NCI-H2227 treated with DMSO at 0.1 percent for 48 hours (cell line): ENCODE measurements around the gene B3GNT2.

ENCODE experiments used
- DNase-seq: peaks from one replicate; lab custom pipeline; 2025; lab: John Stamatoyannopoulos, UW

Gene B3GNT2

DNA sequence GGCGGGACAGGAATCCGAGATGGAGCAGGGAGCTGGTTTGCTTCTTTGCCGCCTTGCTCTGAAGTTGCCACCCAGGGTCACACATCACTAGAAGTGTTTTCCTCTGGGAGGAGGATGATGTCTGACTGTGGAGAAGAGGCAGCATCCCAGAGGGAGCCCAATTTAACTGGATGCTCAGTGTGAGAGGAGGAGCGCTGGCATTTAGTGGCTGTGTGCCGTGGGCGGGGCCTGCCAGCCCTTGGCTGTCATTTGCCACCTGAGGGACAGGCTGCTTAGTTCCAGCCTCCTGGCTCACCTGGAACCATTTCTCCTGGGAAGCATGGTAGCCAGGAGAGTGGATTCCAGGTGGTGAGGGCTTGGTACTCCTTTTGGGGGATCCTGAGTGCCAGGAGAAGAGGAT, 9.6 kb downstream of the B3GNT2 start:
- no peak for DNase-seq

DNA sequence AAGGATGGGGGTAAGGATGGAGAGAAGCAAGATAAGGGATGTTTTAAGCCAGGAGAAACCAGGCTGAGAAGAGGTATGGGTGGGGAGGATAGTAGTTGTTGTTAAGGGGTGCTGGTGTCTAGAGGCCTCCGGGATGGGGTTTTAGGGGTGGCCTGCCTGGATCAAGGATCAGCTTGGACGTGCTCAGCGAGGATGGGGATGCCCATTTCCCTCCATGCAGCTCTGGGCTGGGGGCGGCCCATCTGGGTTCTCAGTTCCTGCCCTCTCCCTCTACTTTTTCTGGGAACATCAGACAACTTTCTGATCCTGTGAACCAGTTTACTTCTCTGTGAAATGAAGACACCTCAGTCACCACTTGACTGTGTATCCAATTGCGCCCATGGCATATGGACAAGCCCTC, 10.1 kb downstream of the B3GNT2 start:
- DNase-seq, result no peak

DNA sequence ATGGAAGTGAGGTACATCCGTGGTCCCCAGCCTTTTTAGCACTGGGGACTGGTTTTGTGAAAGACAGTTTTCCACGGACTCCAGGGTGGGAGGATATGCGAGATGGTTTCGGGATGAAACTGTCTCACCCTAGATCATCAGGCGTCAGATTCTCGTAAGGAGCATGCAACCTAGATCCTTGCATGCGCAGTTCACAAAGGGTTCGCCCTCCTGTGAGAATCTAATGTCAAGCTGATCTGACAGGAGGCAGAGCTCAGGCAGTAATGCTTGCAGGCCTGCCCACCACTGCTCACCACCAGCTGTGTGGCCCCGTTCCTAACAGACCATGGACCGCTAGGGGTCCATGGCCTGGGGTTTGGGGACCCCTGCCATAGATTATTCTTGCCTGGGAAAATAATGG, 11.6 kb downstream of the B3GNT2 start:
- no peak for DNase-seq

DNA sequence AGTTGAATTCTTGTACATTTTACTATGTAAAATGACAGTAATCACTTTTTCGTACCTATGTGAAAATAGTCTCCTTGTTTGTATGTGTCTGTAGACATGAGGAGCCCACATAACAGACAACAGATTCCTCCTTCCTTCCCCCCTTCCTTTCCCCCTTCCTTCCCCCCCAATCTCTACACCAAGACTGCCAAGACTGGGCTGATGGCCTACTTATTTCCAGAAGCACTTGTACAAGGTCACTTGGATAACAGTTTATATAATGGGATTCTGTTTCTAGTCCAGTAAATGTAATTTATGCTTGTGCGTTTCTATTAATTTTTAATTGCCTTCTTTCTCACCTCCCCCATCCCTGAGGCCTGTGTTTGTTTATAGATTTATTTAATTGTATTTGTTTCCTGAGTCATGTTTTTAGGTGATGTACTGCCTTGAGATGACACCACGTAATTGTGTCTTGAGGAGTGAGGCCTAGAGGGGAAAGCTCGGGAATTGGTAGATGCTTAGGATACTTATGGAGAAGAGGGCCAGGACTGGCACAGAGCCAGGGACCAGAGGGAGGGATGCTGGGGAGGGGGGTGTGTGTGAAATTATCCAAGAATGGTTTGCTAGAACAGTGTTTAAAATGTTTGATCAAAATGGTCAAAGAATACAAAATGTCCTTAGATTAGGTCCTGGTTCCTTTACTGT, 12.3 kb downstream of the B3GNT2 start:
- DNase-seq, result peak; percentile 40

DNA sequence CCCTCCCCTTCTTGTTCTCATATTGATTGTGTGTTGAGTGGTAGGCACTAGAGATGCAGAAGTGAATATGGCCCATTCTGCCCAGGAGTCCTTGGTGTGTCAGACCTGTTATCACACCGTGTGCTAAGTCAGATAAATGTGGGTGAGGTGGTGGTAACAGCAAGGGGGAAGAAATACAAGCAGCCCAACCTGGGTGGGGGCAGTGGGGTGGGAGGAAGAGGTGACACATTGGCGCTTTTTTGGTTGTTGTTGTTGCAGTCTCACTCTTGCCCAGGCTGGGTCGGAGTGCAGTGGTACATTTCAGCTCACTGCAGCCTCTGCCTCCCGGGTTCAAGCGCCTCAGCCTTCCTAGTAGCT, 12.8 kb downstream of the B3GNT2 start:
- DNase-seq, result no peak

DNA sequence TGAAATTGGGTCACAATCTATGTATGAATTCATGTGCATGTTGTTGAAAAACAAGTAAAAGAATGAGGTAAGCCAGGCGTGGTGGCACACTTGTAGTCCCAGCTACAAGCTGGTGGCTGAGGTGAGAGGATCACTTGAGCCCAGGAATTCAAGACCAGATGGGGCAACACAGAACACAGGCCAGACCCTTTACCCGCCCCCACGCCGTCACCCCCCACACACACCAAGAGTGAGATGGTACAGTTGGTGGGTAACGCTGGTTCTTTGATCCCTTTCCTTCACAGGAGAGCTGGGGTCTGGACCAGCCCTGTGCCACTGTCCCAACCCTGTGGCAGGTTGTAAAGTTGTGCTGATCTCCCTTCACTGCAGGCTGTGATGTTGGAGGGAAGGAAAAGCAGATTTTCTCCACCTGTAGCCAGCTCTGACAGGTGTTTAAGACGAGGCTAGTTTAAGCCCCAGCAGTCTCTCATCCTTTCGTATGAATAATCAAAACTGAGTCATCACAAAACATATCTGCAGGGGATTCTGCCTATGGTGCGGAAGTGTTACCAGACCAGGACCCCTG, 13.6 kb downstream of the B3GNT2 start:
- no peak for DNase-seq

DNA sequence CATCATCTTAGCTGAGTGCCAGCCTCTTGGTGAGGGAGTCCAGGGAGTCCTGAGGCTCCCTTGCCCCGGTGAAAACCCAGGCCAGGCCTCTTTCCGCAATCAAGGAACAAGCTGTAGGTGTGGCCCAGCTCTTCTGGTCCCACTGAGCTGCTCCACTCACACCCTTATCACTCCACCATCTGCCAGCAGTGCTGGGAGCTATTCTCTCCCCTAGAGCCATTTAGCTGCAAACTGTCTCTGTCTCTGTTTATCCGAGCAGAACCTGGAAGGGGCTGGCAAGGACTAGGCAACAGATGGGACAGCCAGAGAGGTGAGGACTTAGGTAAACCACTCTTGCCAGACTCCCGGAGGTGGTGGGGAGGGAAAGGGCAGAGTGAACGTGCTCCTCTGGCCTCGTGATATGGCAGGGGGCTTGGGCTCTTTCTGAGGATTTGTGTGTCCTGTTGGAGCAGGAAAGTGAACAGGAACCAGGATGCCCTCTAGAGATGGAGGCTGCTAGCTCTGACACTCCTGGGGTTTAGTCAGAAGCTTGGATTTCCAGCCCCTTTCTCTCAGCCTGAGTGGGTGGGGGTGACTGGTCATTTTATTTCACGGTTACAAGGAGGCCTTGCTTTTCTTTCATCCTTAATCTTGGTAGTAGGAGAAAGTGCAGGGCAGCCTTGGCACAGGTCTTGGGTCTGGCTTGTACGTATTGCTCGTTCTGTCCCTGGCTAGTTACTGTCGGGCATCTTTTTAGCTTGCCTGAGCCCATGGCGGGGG, 19.6 kb downstream of the B3GNT2 start:
- DNase-seq, result no peak

DNA sequence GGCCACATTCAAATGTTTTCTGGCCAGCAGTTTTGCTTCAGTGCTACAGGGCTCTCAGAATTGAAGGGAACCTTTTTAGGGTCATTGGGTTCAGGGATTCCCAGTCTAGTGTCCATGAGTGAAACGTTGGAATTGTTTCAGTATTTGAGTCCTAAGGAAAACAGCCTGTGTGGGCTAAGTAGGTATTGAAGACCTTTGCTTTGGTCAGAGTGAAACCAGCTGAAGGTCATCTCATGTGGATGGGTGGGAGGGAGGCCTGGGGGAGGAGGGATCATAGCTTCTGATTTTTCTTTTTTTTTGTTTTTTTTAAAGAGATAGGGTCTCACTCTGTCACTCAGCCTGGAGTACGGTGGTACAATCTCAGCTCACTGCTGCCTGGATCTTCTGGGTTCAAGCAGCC, 20.2 kb downstream of the B3GNT2 start:
- no peak for DNase-seq

DNA sequence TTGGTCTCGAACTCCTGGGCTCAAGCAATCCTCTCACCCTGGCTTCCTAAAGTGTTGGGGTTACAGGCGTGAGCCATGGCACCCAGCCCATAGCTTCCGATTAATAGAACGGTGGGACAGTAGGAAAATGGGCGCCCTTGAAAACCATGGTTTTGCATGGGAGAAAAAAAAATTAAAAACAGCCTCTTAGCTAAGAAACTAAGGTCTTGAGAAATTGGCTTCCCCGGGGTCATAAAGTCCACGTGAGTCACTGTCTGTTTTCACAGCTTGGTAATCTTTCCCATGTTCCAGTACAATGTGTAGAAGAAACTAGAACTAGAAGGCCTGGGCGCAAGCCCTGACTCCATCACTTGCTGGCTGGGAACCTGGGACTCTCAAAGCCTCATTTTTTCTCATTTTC, 20.7 kb downstream of the B3GNT2 start:
- no peak for DNase-seq

DNA sequence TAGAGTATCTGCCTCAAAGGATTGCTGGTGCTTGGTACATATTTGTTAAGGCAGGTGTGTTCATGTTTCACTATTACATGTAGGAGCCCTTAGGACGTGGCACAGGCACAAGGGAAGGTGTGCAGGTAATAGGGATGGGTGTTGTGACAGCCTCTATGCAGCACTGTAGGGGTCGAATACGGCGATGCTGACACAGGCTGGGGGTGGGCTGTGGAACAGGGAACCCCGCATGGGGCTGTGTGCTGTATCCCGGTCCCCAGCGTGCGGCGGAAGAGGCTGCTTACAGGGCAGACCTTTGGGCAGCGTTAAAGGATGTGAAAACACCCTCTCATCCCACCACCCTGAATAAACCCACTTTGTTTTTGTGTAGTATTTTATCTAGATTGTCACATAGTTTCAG, 21.5 kb downstream of the B3GNT2 start:
- no peak for DNase-seq

DNA sequence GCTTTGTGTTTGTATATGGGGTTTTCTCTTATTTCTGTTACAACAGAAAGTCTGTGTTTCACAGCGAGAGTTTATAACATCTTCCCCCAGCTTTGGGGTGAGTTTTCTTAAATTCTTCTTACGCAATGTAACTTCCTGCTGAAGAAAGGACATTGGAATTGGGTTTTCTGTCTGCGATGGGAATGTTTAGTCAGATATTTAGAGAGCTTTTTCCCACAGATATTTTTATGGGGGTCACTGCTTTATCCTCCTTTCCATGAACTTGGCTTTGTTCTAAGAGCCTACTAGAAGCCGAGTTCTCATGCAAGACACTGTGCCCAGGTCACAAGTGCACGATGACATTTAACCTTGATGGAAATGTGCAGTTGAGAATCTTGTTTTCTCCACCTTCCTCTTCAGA, 22.1 kb downstream of the B3GNT2 start:
- DNase-seq, result no peak

DNA sequence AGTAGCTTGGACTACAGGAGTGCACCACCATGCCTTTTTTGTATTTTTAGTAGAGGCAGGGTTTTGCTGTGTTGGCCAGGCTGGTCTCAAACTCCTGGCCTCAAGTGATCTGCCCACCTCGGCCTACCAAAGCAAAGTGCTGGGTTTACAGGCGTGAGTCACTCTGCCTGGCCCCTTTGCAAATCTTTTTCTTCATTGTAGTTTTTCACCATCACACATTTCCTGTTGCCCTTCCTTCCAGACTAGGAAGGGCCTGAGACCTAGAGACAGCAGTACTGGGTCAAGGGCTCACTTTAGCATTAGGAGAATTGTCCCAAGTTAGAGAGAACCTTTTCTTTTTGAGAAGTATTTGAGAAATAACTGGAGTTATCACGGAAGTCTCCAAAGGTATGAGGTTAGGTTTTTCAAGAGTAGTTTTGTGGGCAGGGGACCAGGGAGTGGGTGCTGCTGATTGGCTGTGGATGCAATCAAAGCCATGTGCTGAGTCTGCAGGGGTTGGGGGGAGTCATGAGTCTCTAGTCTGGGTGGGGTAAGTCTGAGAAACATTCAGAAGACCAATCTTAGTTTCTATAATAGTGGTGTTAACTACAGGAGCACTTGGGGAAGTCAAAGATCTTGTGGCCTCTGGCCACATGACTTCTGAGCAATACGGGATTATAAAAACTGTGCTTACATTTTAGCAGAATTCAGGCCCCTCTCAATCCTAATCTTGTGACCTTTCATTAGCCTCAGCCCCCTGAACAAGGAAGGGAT, 23.7 kb downstream of the B3GNT2 start:
- DNase-seq, result no peak

DNA sequence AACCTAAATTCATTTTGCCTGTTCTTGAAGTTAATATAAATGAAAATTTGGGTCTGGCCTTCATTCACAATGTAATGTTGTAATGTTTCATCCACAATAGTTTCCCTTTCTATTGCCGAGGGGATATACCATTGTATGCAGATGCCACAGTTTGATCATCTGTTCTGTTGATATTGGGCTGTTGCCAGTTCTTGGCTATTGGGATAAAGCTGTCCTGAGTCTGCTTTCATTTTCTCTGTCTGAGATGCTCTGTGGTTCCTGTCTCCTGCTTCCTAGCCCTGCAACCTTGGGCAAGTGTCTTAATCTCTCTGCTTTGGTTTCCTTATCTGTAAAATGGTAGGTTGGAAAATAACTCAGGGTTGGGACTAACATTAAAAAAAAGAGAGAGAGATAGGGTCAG, 25.2 kb downstream of the B3GNT2 start:
- DNase-seq, result no peak

DNA sequence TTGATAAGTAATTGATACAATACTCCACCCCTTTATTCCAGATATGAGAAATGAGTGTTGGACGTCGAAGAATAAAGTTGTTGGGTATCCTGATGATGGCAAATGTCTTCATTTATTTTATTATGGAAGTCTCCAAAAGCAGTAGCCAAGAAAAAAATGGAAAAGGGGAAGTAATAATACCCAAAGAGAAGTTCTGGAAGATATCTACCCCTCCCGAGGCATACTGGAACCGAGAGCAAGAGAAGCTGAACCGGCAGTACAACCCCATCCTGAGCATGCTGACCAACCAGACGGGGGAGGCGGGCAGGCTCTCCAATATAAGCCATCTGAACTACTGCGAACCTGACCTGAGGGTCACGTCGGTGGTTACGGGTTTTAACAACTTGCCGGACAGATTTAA, 26.3 kb downstream of the B3GNT2 start:
- no peak for DNase-seq

DNA sequence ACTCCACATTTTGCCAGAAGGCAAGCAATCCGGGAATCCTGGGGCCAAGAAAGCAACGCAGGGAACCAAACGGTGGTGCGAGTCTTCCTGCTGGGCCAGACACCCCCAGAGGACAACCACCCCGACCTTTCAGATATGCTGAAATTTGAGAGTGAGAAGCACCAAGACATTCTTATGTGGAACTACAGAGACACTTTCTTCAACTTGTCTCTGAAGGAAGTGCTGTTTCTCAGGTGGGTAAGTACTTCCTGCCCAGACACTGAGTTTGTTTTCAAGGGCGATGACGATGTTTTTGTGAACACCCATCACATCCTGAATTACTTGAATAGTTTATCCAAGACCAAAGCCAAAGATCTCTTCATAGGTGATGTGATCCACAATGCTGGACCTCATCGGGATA, 26.8 kb downstream of the B3GNT2 start:
- DNase-seq, result no peak

DNA sequence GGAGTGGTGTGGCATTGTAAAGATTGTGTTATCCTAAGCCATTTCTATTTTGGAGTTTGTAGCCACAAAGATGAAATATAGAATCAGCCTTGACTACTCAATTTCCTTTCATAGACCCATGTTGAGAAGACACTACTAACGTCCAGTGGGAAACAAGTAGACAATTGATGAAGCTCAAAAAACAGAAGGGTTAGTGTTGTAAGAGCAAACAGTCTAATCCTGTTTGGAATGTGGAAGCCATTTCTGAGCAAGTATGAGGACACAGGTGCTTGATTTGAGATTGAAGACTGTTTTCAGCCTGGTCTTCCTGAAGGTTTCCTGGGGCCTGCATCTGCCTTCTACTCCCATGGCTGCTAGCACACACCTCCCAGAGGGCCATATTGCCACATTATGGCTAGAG, 29.1 kb downstream of the B3GNT2 start:
- DNase-seq, result no peak

DNA sequence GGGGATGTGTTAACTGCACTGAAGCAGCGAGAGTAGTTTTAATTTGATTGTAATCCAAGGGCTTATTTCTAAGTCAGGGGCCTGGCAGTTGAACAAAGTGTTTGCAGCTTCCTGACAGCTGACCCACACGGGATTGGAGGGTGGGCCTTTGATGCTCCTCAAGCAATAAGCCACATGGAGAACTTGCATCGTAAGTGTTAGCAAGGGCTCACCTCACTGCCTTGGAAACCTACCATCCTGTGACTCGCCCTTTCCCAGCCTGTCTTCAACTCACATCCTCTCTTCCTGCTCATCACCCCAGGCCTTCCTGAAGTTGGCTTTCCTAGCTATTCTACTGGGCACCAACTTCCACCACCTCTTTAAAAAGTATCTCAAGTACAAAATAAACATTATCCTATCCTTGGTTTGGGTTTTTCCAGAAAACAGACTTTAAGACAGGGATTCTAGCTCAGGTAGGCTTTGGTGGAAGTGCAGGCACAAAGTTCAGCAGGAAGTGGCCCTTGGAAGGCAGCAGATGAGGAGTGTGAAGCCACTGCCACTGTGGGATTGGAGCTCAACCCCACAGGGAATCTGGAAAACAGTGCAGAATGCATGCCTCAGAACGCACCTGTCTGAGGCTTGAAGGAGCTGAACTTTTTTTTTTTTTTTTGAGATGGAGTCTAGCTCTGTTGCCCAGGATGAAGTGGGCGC, 31.6 kb downstream of the B3GNT2 start:
- no peak for DNase-seq

DNA sequence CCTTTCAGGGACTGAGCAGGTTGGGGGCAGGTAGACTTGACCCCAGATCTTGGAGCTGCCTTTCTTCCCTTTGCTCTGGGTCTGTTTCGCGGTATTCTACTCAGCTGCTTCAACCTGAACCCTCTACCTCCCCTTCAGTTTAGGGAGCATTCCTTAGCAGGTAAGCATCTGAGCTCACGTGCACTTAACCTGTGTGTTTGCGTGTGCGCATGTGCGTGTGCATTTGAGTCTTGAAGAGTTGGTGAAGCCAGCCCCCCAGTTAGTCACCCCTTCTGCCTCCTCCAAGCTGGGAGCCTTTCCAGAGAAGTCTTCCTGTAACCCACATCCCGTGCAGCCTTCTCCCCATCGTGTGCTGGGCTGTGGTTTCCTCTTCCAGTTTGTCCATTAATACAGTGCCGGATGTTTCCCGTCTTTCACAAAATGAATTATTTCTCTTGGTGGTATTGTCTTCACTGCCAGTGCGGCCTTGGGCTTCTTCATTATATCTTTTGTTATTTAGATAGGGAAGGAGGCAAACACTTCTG, 33.2 kb downstream of the B3GNT2 start:
- DNase-seq, result no peak

DNA sequence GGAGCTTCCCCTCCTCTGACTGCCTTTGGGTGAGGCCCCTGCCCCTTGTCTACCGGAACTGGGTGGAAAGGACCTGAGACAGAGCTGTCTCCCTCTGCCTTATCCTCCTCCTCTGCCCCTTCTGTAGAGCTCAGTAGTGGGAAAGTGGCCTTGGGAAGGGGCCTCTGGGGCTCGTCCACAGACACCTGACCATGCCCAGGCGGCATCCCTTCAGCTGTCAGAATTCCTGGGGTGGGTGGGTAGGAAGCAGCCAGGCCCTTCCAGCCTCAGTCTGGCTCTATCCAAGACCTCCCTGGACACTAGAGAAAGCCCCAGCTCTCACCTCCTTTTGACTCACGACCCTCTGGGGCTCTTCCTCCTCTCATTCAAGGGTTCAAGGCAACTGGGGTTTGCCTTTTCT, 35.6 kb downstream of the B3GNT2 start:
- DNase-seq, result no peak

DNA sequence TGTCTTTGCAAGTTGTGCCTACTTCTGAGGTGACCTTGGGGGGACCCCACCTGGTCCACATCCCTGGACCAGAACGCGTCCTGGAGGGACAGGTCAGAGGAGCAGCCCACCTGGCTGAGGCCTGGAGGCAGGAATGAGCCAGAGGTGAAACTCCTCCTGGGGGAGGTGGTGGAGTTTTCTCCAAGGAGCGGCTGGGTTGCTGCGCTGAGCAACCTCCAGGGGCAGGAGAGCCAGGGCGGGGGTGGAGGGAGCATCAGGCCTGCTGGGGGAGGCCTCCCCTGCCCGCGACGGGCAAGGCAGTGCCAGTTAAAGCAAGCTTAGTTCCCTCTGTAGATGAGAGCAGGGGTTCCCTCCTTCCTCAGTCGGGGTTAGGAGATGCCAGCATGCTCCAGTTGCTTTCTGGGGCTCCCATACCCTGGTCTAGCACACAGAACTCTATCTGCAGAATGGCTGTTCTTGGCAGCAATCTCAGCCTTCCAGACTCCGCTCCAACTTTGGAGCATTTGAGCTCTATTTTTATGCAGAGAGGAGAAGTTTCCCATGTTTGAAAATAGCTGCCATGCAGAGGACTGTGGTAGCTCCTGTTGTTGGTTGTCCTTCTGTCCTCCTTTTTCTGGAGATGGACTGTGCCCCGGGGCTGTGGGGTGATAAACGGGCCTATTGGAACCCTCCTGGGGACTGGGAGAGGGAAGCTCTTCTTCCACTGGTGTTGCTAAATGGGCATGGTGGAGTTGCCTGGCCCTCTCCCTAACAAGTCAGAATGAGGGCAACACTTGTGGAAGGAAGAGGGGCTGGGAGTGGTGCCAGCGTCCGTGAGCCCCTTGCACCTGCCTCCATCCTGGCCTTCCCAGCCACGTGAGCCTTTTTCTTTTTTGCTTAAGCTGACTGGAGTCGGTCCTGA, 39.1 kb downstream of the B3GNT2 start:
- no peak for DNase-seq

DNA sequence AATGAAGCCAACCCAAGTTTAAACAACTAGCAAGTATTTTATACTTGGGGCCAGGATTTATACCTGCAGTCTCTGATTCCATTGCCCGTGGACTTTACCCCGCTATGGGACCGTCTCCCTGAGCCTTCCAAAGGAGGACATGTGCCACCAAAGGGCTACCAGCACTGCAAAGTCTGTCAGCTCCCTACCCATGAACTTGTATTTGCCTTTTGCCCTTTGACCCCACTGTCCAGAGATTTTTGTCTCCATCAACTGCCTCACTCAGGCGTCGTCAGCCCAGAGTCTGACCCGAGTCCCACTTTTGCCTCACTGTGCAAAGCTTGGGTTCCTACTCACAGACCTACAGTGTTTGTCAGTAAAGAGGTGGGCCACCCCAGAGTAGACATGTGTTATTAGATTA, 40.6 kb downstream of the B3GNT2 start:
- DNase-seq, result no peak
